GM12801 (cell line): ENCODE results near the gene PRSS8.

Source experiments
- TF ChIP-seq, protein P1 (sequence below): IDR thresholded peaks from one replicate; pipeline ENCODE4 v1.5.1; 2011; ENCODE audit warnings: control low read depth; ENCODE audit not compliant: insufficient read length; ENCODE audit errors: extremely low read depth

Gene PRSS8

DNA sequence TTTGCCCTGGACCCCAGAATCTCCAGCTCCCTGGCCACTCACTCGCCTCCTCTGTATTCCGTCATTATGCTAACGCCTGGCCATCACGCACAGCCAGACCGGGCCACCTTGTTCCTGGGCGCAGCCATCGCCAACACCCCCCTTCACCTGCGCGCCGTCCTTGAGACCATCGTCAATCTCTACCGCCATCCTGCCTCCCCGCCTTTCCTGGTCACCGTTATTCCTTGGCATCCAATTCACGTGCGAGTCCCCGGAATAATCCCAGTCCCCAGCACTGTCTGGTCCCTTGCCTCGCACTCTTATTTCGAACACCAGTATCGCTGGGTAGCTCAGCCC is 41.5 kb downstream of the PRSS8 start:
- TF ChIP-seq, protein P1, sequence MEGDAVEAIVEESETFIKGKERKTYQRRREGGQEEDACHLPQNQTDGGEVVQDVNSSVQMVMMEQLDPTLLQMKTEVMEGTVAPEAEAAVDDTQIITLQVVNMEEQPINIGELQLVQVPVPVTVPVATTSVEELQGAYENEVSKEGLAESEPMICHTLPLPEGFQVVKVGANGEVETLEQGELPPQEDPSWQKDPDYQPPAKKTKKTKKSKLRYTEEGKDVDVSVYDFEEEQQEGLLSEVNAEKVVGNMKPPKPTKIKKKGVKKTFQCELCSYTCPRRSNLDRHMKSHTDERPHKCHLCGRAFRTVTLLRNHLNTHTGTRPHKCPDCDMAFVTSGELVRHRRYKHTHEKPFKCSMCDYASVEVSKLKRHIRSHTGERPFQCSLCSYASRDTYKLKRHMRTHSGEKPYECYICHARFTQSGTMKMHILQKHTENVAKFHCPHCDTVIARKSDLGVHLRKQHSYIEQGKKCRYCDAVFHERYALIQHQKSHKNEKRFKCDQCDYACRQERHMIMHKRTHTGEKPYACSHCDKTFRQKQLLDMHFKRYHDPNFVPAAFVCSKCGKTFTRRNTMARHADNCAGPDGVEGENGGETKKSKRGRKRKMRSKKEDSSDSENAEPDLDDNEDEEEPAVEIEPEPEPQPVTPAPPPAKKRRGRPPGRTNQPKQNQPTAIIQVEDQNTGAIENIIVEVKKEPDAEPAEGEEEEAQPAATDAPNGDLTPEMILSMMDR = no peak

DNA sequence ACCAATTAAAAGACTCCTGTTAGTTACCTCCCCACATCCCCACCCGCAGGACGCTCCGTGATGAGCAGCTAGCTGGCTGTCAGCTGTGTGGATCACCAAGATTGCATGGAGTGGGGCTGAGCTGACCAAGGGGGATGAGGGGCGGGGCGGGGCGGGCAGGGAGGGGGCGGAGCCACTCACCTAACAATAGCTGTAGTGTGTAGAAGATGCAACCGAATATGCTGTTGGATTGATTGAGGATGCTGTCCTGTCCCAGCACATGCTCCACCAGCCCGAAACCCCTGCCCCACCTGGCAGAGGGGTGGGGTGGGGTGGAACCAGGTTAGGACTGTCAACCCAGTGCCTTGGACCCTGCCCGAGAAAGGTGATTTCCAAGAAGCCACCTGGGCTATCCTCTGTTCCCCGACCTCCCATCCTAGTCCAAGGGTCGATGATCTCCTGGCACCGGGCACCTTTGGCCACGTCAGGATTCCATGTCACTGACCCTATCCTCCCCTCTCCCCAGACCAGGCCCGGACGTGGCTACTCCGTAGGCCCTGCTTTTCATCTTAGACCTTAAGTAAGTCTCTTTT is 42.3 kb downstream of the PRSS8 start:
- TF ChIP-seq, protein P1 = no peak

DNA sequence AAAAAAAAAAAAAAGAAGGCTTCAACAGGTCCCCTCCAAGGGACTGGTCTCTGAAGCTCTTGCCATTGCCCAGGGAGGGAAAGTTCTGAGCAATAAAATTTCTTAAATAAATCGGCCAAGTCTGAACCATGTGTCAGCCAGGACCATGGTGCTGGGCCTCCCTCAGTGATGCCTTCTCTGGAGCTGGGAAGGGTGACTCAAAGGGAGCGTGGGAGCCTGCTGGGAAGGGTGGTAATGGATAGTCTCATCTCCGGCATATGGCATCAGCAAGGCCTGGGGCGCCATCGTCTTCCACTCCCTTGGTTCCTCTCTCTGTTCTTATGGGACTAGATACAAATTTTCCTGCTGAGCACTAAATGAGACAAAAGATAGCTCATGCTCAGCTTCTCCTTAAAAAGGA is 43.2 kb downstream of the PRSS8 start:
- TF ChIP-seq, protein P1 = no peak

DNA sequence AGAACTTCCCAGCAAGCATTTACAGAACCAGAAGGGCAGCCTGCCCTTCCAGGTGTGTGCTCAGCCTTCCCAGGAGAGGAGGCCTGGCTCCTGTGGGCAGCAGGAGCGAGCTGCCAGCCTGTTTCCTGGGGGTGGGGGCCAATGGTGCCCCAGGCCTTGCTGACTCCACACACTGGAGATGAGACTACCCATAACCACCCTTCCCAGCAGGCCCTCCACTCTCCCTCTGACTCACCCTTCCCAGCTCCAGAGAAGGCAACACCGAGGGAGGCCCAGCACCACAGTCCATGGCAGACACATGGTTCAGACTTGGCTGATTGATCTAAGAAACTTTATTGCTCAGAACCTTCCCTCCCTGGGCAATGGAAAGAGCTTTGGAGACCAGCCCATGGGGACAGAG is 45.0 kb downstream of the PRSS8 start:
- TF ChIP-seq, protein P1 = no peak

DNA sequence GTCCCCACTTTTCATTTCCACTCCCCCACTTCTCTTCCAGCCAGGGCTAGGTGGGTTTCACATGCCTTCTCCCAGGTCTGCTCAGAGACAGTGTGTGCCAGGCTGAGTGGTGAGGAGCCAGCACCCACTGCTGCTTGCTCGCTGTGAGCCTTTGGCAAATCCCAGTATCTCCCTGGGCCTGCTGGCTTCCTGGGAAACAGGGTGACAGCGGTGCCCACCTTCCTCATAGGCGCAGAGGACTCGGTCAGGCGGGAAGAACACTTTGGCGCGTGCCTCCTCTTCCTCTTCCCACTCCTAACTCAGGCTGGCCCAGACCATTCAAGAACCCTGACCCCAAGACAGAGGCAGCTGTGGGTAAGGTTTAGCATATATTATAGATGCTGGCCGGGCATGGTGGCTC is 46.3 kb downstream of the PRSS8 start:
- TF ChIP-seq, protein P1 = no peak

DNA sequence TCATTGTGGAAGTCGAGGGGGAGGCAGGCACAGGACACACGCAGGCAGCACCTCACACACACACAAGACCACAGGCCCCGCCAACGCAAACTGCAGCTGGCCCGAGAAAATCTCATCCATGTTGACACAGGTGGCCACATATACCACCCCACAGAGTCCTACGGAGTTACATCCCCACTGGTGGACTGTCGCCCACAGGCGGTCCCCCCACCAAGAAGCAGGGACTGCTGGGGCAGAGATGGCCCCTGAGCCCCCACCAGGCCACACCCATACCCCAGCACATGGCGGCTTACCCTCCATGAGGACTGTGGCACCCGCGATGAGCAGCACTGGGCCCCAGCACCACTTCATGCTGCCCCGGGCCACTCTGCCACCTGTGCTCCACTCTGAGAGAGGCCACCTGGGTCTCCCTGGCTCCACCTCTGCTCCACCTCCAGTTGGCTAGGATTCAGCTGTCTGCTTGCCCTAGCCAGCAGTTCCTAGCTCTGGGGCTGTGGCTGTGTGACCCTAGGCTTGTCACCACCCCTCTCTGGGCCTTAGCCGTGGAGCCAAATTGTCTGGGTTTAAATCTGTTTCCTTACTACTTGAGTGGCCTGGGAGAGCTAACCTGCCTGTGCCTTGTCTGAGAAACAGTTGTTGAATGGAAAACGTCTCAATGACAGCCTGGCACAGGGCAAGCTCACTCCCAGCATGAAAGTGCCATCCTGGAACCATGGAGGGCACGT is 46.9 kb downstream of the PRSS8 start, which contains the start of gene PRSS53:
Gene PRSS53 (minus strand): TSS at position 485 of the 725 bp plus-strand sequence. CDS start 134 bp downstream, at position 351.
- TF ChIP-seq, protein P1 = no peak

DNA sequence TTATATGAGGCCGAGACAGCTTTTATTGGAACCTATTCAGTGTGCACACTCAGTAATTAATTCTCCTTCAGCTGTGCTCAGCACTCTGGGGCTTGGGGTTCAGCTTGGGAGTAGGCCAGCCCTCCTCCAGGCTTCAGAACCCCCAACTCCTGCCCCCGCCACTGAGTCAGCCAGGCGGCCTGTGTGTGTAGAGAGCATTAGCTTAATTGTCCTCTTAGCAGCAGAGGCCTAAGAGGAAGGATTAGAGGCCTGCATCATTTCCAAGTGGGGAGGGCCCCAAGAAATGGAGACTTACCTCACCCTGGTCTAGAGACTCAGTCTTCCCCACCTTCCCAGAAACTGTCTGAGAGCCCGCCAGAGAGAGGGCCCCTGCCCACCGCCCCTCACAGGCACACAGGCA is 47.6 kb downstream of the PRSS8 start:
- TF ChIP-seq, protein P1 = no peak
